HCEC 1CT (cell line): ENCODE measurements around the gene PLK2.

ENCODE experiments used
- DNase-seq: peaks from one replicate; pipeline ENCODE4 v3.0.0-alpha.2; 2017

The PLK2 gene

DNA sequence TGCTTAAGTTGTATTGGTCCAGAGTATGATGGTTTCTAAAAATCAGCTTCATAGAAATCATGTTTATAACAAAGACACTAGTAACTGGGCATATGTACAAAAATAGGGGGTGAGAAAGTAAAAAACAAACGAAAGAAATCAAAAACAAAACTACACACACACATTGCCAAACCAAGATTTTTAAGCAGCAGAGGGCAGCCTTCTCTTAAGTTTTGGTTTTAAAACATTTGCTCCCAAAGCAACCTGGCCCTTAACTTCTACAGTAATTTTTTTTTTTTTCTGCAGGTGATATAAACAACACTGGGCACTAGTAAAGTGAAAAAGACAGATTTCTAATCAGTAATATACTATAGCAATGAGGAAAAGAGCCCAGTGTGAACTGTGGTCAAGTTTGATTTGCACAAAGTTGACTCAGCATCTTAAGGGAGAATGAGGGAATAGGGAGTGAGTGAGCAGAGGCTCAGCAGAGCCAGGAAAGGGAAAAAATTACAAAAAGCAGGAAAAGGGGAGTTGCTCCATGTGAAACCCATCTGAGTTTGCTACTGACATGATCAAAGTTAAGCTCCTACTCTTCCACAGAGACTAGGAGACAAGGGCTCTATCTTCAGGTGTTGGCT is 18.0 kb upstream of the PLK2 start:
- no peak for DNase-seq

- no peak for DNase-seq
These were observed 15.5 kb upstream of the PLK2 start for GRCh38 chr5:58475404-58475803.

DNA sequence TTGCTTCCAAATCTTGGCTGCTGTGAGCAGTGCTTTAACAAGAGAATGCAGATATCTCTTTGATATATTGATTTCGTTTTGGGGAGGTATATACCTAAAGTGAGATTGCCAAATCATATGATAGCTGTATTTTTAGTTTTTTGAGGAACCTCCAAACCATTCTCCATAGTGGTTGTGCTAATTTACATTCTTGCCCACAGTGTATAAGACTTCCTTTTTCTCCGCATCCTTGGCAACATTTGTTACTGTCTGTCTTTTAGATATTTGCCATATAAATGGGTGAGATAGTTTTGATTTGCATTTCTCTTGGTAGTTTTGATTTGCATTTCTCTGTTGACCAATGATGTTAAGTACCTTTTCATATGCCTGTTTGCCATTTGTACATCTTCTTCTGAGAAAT is 10.0 kb upstream of the PLK2 start:
- no peak for DNase-seq

DNA sequence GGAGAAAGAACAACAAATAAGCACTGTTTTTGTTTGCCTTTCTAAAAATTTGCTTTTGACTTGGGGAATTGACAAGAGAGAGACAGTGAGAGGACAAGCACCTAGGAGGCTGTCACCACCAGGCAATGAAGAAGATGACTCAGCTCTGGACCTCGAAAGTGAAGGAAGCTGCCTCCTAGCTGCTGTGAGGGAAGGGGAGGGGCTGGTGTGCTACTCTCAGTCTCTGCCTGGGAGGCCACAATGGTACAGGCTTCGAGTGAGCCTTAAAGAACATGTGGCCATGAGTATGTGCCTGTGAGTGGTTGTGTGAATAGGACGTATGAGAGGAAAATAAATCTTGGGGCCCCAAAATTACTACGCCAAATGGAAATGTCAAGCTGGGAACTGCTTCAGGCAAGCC is 7.1 kb upstream of the PLK2 start:
- peak; percentile 23 for DNase-seq

DNA sequence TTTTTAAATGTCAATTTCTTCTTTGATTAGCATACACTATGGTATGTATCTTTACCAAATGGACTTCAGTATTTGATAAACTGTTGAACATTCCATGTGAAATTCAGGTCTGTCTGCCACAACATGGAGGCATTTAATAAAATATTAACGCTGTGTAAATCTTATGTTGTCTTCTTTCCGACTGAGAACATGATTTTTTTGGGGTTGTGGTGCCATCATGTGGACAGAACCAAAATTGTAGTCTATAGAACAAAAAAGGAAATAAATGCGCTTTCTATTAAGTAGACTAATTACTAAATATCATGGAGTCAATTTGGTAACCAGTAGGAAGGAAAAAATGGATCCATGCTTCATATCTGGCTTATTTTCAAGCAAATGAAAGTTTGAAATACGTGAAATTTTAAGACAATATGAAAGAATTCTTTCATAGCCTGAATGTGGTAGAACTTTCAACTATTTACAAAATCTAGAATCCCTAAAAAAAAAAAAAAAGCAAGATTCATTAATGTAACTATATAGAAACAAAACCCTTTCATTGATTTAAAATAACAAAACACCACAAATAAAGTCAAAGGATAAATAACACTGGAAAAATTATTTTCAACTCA is 2.8 kb upstream of the PLK2 start:
- DNase-seq, result peak; percentile 47

DNA sequence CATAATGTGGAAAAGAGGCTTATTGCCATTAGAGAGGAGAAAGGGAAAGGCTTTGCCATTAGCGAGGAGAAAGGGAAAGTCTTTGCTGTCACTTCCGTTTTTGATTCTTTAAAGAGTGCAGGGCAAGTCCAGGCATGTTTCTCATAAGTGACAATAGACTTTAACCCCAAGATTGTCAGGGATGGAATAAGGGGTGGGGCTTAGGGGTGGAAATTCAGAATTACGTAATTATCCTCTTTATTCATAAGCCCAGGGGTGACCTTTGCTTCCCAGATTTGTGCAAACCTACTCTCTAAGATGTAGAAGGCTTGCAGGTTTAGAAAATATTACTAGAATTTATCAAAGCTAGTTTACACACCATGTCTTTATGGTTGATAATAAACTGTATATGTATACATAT is 2.3 kb upstream of the PLK2 start:
- no peak for DNase-seq

GRCh38 chr5:58460732-58461286 is 923 bp upstream of the PLK2 start:
- DNase-seq, result peak; percentile 81

- DNase-seq, result peak; percentile 50
These were observed 512 bp downstream of the PLK2 start for GRCh38 chr5:58459146-58460001.

DNA sequence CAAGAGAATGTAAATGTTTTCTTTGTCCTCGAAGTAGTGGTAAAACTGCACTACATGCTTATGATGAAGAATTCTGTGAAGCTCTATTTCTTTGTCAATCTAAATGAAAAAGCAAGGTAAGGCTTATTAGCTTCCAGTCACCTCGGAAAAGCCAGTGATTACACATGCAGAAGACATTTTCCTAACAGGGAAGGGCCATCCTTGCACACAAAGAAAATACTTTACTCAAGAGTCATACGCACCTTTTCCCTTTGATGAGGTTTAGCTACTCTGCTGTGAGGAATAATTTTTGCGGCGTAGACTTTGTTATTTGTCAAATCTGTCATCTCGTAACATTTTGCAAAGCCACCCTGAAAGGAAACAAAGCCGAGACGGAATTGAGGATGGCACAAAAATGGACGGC is 1.1 kb downstream of the PLK2 start:
- peak; percentile 16 for DNase-seq

DNA sequence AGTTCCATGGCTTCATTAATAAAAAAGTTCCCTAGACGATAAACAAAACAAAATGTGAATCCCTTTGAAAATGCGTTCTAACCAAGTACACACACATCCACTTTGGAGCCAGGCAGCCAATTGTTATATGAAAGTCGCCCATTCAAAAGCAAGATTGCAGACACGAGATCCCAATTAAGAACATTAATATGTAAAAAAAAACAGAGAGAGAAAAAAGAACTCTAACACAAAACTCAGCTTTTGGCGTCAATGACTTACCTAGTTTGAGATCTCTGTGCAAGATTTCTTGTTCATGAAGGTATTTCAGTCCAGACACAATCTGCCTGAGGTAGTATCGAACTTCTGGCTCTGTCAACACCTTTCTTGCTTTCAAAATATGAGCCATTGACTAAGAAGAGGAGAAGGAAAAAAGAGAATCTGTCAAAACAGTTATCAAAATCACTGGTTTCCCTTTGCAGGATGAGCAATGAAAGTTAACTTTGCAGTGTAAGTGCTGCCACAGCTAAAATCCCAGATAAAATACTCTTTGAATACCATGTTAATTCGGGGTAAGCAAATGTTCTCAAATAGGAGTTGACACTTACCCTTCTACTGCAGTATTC is 1.6 kb downstream of the PLK2 start:
- no peak for DNase-seq

- no peak for DNase-seq
These were observed 2.8 kb downstream of the PLK2 start for GRCh38 chr5:58457050-58457449.

DNA sequence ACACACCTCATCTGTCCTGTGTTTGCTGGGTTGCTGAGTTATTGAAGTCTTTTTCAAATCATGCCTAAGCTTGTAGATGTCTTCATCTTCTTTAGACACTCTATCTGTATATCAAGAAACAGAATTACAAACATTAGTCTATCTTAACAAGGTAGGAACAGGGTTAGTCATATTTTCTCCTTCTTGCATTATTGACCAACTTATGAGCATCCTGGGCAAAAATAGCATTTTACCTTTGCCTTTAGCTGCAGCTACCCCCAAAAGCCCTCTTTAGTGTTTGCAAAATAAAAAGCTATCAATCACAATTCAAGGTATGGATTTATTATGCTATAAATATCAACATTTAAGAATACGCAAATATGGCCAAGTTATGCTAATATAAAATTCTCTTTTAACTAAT is 3.4 kb downstream of the PLK2 start:
- DNase-seq, result no peak

GRCh38 chr5:58456026-58456425 is 3.9 kb downstream of the PLK2 start:
- no peak for DNase-seq

DNA sequence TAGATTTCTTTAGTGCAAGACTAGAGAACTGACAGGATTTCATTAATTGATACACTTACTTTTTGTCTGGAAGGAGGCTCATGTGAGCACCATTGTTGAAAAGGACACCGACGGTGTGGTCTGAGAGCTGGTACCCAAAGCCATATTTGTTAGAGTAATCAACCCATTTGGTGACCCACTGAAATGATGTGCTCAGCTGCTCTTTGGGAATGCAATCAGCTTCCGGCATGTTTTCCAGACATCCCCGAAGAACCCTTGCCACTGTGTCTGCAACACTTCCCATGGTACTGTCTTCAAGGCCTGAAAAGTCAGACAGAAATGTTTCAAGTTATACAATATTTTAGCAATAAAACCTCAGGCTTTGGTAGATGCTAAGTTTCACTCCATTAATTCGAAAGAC is 4.4 kb downstream of the PLK2 start:
- DNase-seq, result no peak

- no peak for DNase-seq
These were observed 4.8 kb downstream of the PLK2 start for GRCh38 chr5:58455066-58455465.

DNA sequence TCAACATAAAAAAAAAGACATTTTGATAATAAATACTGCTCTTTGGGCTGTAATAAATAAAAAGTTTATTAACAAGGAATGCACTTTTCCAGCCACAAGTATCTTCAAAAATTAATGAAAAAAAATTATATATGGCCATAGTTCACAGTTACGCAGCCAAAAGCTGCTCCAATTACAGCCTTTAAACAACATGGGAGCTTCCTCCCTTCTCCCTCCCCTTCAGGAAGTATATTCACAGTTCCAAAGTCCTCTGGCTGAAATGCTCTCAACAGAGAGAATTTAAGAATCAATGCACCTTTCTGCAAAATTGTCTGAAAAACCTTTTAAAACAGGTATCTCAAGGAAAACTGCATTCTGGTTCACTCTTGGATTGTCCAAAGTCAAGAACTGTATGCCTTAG is 5.9 kb downstream of the PLK2 start:
- no peak for DNase-seq

GRCh38 chr5:58453306-58453705 is 6.6 kb downstream of the PLK2 start:
- DNase-seq, result no peak

GRCh38 chr5:58452566-58453258 is 7.2 kb downstream of the PLK2 start:
- DNase-seq, result no peak

GRCh38 chr5:58451732-58452565 is 7.9 kb downstream of the PLK2 start:
- no peak for DNase-seq

GRCh38 chr5:58450811-58451629 is 8.9 kb downstream of the PLK2 start:
- DNase-seq, result no peak

DNA sequence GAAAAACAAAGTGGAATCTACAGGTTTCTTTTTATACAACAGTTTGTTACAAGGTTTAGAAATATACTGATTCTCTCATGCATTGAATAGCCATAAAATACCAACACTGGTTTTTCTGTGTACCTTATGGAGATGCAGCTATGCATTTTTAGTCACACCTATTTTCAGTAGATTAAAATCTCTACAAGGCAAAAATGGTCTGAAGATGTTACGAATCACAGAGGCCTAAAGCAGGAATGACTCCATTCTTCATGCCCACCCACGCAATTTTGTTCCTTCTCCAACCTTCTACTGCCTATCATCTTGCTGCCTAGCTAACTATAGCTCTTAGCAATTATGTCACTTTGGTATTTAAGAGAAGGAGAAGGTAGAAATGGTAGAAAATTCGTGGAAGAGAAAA is 9.9 kb downstream of the PLK2 start:
- no peak for DNase-seq
